ENCODE data around the gene SDHAF2.

DNA sequence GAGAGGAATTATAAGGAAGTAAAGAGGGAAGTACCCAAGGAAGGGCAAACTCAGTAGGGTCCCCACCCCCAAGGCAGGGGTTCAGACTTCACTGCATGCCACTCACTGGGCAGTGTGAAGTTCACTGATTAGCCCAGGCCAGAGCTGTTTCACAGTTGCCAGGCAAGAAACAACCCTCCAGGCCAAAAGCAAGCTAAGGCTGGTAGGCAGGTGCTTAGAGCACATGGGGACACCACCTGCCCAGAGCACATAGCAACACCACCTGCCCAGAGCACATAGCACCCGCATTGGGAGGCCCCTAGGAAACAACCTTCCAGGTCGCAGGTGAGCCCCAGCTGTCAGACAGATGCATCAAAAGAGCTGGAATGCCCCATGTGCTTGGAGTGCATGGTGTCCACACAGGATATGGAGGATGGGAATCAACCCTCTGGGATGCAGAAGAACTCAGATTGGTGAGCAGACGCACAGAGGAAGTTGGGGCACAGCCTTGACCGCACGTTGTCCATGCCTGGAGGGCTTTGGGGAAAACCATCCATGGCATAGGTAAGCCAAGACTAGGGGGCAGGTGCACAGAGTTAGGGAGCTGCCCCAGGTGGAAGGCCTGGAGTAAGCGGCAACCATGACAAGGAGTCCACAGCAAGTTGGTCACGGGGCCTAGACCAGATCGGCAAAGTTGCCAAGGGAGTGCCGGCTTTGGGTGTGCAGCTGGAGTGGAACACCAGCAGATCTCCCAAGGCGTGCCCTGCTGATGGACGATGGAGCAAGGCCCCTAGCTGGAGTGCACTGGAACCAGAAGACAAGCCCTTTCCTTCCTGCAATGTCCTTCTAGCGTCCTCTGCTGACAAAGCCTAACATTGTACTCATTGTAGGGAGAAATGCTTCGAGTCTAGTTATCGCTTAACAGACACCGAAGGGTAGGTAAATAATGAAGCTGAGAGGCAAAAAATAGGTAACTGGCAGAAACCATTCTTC lies 45.4 kb upstream of the SDHAF2 start:
- TF ChIP-seq POLR2AphosphoS5 (IDR thresholded peaks at IDR 0.05; ENCODE audit: low read depth, low read length), result no peak
- TF ChIP-seq POLR2A (IDR thresholded peaks at IDR 0.05; ENCODE audit: low read depth, low read length), result no peak
- no peak for TF ChIP-seq PAX5 (IDR thresholded peaks at IDR 0.05; ENCODE audit: insufficient read depth, low read length, severe bottlenecking)

Measured in GM12891 (cell line).